Kidney (tissue), 14 donors: ENCODE results near the gene ZNF618. TPM values are rescaled to one million over a fixed set of nuclear protein-coding genes. Genes with fewer than 3 reads are reported as not detected.

Experiments
- DNase-seq, 5 donors: peaks; one replicate each; pipeline ENCODE4 v3.0.0-alpha.2; 2013 to 2020
- FAIRE-seq: peaks from 2 replicates; lab custom pipeline; 2012; peaks lifted over from hg19 to GRCh38; lab: Jason Lieb, UNC
- H3K27ac ChIP-seq, 2 donors: one replicate each; pipeline ENCODE4 v1.7.0; 2013; ENCODE audit warnings: low read depth in 2 of 2, low read length in 2 of 2, inconsistent platforms in 1 of 2
- H3K27me3 ChIP-seq: one replicate; pipeline ENCODE4 v1.7.1; 2013; ENCODE audit warnings: low read length, inconsistent platforms; ENCODE audit not compliant: control insufficient read depth, insufficient read depth
- H3K36me3 ChIP-seq, 3 donors: one replicate each; pipeline versions ENCODE4 v1.7.0 to v1.7.1; 2013; ENCODE audit warnings: low read length in 3 of 3, control low read depth in 1 of 3, inconsistent platforms in 1 of 3; ENCODE audit not compliant: insufficient read depth in 3 of 3, control insufficient read depth in 2 of 3
- H3K4me1 ChIP-seq, 3 donors: one replicate each; pipeline versions ENCODE4 v1.7.0 to v1.7.1; 2013; ENCODE audit warnings: low read length in 3 of 3, inconsistent platforms in 1 of 3, low read depth in 1 of 3; ENCODE audit not compliant: control insufficient read depth in 2 of 3, insufficient read depth in 2 of 3
- H3K4me3 ChIP-seq, 3 donors: one replicate each; pipeline versions ENCODE4 v1.7.0 to v1.8.1; 2013; ENCODE audit warnings: low read length in 3 of 3, control low read depth in 1 of 3, inconsistent platforms in 1 of 3
- H3K9ac ChIP-seq, 3 donors: one replicate each; pipeline versions ENCODE4 v1.7.0 to v1.7.1; 2013; ENCODE audit warnings: low read length in 3 of 3, control low read depth in 1 of 3, inconsistent platforms in 1 of 3
- H3K9me3 ChIP-seq, 3 donors: one replicate each; pipeline versions ENCODE4 v1.7.0 to v1.7.1; 2013; ENCODE audit warnings: low read length in 3 of 3, control low read depth in 1 of 3, inconsistent platforms in 1 of 3; ENCODE audit not compliant: control insufficient read depth in 2 of 3, insufficient read depth in 1 of 3
- intact Hi-C: fragments of 100-400 bp; cut with DNase I; formaldehyde crosslinking; loops from one replicate; pipeline ENCODE4 v1.11.1; 2022
- polyA plus RNA-seq: library from polyadenylated mRNA; stranded (reverse); fragments of 350-450 nt; fragmentation: Illumina TruSeq; extraction: RNeasy Lipid Tissue Mini Kit (QIAGEN cat#74804); gene quantifications from one replicate; pipeline ENCODE4 v1.2.3, GENCODE V29; 2014; ENCODE audit warnings: low read depth, low replicate concordance; ENCODE audit not compliant: insufficient read depth
- total RNA-seq: library from RNA; stranded (reverse); fragmentation: NEBNext Ultra II Directional; extraction: Animal tissue kit (Norgen Biotek cat#: 25700); gene quantifications from one replicate; pipeline ENCODE4 v1.2.1, GENCODE V29; 2021
- TF ChIP-seq, protein P1 (sequence below): IDR thresholded peaks from 3 replicates; pipeline ENCODE4 v1.5.1; 2012; ENCODE audit warnings: mild to moderate bottlenecking, moderate library complexity, borderline replicate concordance; ENCODE audit not compliant: insufficient read depth; ENCODE audit errors: extremely low read depth
- donor health status: control.
- donor health status: control.
- donor health status: control.
- donor health status: control.
- donor health status: control.
- donor health status: DM: yes; HTN: yes; CAD: no.
- donor health status: Normal renal cell carcinoma (clear cell type).

ZNF618 gene
- total and polyA plus RNA-seq, 2 donors from 2014 or later: 5.6 to 31.9 TPM

DNA sequence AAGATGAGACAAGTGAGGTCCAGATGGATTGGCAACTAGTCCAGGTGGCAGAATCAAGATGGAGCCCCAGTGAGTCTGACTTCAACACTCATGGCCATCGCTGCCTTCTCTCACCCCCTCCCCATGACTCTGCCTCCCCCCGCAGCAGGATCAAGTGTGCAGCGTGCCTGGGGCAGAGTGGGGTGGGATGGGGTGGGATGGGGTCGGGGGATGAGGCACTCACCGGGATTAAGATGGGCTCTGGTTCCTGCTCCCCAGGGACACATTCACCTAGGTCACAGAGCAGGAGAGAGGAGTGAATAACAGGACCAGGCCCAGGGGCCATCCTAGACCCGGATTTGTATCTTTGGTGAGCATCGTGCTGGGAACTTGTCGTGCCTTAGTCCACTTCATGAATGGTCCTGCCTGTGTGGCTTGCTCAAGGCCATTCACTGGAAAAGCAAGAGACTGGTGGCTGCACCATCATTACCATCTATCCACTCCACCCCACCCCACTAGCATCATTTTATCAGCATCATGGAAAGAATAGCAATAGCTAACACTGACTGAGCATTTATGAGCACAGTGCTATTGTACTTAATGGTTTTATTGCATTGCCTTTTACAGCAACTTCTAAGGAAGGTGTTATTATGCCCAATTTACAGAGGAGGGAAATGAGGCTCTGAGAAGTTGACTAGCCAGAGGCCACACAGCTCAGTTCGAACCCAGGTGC, 193.5 kb downstream of the ZNF618 start:
- no peaks in the 10 kb centered on the region for H3K27me3 ChIP-seq
- no peak overlapping the region for H3K4me3 ChIP-seq
- peak in 1 of 5 donors; percentile 13 for DNase-seq
- TF ChIP-seq, protein P1, sequence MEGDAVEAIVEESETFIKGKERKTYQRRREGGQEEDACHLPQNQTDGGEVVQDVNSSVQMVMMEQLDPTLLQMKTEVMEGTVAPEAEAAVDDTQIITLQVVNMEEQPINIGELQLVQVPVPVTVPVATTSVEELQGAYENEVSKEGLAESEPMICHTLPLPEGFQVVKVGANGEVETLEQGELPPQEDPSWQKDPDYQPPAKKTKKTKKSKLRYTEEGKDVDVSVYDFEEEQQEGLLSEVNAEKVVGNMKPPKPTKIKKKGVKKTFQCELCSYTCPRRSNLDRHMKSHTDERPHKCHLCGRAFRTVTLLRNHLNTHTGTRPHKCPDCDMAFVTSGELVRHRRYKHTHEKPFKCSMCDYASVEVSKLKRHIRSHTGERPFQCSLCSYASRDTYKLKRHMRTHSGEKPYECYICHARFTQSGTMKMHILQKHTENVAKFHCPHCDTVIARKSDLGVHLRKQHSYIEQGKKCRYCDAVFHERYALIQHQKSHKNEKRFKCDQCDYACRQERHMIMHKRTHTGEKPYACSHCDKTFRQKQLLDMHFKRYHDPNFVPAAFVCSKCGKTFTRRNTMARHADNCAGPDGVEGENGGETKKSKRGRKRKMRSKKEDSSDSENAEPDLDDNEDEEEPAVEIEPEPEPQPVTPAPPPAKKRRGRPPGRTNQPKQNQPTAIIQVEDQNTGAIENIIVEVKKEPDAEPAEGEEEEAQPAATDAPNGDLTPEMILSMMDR: no peak
- H3K9ac ChIP-seq: no peak overlapping the region
- H3K9me3 ChIP-seq: no peaks in the 10 kb centered on the region
- no peak overlapping the region for H3K27ac ChIP-seq
- H3K4me1 ChIP-seq: peaks cover 0 to 4% (median 4%) of the 10 kb centered on the region in 3 donors
- FAIRE-seq: no peak
- no peaks in the 10 kb centered on the region for H3K36me3 ChIP-seq
- intact Hi-C loops: no loop called here

DNA sequence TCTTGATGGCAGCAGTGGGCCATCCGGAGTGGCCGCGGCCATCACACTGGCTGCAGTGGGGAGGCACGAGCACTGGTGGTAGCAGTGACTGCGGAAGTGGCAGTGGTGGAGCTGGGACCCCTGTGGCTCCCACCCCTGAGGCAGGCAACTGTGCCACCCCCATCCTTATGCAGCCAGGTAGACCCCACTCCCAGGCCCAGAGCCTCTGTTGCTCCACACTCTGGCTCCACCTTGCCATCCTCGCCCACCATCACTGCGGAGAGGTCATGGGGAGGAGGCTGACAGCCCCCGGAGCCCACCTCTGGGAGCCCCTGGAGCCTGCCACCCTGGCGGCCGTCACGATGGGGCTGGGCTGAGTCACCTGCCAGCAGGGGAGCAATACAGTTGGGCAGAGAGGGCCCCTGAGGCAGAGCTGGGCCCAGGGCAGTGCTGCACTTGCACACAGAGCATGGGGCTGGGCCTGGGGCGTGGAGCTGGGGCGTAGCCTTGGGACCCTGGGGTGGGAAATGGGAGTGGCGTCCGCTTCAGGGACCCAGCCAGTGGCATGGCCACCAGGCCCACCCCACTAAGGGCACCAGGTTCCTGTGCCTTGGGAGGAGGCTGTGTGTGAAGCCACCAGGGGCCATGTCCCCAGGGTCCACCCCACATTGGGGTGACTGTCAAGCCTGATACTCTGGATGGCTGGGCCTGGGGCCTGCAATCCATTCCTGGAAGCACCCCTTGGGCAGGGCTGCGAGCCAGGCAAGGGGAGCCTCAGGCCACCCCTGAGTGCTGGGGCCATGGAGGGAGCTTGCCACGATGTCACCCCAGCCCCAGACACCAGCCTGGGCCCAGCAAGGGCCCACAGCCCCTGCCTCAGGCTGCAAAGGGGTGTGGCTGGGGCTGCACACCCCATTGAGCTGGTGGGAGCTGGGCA, 194.3 kb downstream of the ZNF618 start:
- Histone ChIP-seq H3K9me3 (no peaks in the 10 kb centered on the region), H3K27ac (no peak overlapping the region), H3K36me3 (no peaks in the 10 kb centered on the region), H3K4me1 (peaks cover 0 to 4% (median 4%) of the 10 kb centered on the region in 3 donors), H3K27me3 (no peaks in the 10 kb centered on the region), H3K4me3 (no peak overlapping the region), H3K9ac (no peak overlapping the region)
- intact Hi-C loops: no loop called here
- peak in 1 of 5 donors; percentile 26 for DNase-seq
- no peak for FAIRE-seq
- TF ChIP-seq, protein P1: no peak

DNA sequence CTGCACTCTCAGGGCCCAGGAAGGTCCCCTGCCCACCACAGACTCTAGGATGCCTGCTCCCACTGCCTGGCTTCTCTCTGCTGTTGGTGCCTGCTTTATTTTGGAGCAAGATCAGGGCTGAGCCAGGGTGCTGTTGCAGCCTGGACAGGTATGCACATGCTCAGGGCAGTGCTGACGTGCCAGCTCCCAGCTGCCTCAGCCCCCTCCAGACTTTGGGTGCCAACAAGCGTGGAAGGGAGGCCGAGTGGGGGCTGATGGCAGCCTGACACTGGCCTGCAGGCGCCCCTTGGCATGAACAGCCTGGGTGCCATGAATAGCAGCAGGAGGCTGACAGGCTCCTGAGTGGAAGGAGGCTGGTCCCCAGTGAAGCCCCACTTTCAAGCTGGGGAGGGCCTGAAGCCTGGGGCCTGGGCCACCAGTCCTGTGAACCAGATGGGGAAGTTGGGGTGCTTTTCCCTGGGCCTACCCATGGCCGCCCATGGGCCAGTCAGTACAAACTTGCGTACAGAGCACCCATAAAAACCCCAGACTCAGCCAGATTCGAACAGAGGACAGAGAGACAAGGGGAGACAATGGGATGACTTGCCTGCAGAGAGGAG, 195.2 kb downstream of the ZNF618 start:
- TF ChIP-seq, protein P1: no peak
- peaks cover 0 to 4% (median 4%) of the 10 kb centered on the region in 3 donors for H3K4me1 ChIP-seq
- intact Hi-C loops: no loop called here
- H3K36me3 ChIP-seq: no peaks in the 10 kb centered on the region
- no peak for DNase-seq
- FAIRE-seq: no peak
- H3K4me3 ChIP-seq: no peak overlapping the region
- H3K27ac ChIP-seq: no peak overlapping the region
- no peaks in the 10 kb centered on the region for H3K9me3 ChIP-seq
- no peaks in the 10 kb centered on the region for H3K27me3 ChIP-seq
- H3K9ac ChIP-seq: no peak overlapping the region
